A172 (cell line): ENCODE data around the gene EXOC1. TPM values are rescaled to one million over a fixed set of nuclear protein-coding genes. Genes with fewer than 3 reads are reported as not detected.
"Not testable (repeated sequence)": the region's sequence is repeated elsewhere in the genome, so short reads cannot be mapped to it uniquely, and the experiment has no call there.

ENCODE experiments used
- DNase-seq: peaks from one replicate; pipeline ENCODE4 v3.0.0-alpha.2; 2015; ENCODE audit warnings: low spot score
- total RNA-seq: library from RNA; depleted of rRNA; stranded (reverse); fragments of >200 nt; shearing (Covaris generic); gene quantifications from 2 replicates; pipeline ENCODE4 v1.2.3, GENCODE V29; 2014; rRNA removed

The EXOC1 gene, protein sequence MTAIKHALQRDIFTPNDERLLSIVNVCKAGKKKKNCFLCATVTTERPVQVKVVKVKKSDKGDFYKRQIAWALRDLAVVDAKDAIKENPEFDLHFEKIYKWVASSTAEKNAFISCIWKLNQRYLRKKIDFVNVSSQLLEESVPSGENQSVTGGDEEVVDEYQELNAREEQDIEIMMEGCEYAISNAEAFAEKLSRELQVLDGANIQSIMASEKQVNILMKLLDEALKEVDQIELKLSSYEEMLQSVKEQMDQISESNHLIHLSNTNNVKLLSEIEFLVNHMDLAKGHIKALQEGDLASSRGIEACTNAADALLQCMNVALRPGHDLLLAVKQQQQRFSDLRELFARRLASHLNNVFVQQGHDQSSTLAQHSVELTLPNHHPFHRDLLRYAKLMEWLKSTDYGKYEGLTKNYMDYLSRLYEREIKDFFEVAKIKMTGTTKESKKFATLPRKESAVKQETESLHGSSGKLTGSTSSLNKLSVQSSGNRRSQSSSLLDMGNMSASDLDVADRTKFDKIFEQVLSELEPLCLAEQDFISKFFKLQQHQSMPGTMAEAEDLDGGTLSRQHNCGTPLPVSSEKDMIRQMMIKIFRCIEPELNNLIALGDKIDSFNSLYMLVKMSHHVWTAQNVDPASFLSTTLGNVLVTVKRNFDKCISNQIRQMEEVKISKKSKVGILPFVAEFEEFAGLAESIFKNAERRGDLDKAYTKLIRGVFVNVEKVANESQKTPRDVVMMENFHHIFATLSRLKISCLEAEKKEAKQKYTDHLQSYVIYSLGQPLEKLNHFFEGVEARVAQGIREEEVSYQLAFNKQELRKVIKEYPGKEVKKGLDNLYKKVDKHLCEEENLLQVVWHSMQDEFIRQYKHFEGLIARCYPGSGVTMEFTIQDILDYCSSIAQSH
- 40.5 and 55.6 TPM in 2 replicates for total RNA-seq

DNA sequence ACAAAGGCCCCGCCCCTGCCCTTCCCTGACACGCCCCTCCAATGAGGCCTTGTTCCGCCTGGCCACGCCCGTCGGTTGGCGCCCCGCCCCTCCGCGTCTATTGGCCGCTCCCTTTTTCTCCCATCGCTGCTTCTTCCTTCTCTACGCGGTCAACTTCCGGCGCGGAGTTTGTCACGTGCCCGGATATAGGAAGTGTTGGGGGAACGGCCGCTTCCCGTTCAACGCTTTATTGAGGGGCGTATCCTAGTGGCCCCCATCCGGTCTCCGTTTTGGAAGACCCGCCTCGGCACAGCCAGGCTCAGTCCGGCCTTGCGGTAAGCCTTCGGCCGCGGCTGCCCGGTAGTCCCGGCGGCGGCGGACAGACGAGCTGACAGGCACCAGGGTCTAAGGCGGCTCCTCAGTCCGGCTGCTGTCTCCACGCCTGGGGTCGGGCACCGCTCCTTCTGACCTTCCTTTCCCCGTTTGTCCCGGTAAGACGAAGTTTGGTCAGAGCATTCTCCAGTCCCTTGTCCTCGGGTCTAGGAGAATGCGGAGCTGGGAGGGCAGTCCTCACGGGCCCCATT is at the start of gene EXOC1:
TSS of gene EXOC1 (plus strand) at position 165 of the 563 bp plus-strand sequence. CDS start 4,676 bp downstream, outside the sequence.
- peak; percentile 95 for DNase-seq

DNA sequence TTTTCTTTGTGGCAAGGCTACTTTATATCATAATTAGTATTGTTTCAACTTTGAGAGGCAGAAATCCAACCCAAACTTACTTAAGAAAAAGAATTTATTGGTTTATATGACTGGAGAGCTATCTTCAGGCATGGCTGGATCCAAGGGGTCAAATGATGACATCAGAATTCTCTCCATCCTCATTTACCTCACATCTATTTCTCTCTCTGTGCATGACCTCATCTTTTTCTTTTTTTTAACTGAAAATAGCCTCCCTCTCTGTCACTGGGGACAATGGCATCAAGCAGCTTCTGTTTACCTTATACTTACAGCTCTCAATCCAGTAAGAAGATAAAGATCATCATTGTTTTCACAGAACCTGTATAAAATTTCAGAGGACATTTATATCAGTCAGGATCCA is 45.9 kb upstream of the EXOC1 start:
- no peak for DNase-seq

DNA sequence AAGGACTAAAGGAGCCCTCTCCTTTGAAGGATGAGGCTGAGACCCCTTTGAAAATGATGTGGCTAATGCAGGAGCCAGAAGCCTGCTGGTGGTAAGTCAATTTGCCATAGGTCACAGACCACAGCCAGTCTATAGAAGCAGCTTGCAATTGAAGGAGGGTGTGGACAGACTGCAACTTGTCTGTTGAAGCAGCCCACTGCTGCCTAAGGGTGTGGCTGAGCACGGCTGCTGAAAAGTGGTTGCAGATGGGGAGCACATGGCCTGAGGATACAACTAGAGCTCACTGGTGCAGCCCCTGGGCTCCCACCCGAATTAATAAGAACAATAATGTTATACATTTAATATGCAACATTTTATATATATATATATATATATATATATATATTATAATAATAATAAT is 45.3 kb upstream of the EXOC1 start:
- DNase-seq = no peak

DNA sequence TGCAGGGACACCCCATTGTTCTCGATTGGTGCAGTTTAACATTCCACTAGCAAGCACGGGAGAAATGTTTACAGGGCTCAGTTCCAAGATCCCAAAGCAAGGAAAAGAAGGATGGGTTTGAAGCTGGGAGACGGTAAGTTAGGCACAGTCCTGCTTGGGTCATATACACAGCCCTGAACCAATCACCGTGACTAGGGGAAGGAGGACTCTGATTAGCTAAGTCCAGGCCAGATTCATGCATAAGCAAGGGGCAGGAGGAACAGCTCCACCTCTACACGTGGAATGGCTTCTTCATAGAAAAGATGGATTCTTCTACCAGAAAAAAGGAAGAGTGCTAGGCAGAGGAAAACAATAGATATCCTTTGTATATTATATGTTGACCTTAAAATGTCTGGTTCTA is 44.8 kb upstream of the EXOC1 start:
- no peak for DNase-seq

DNA sequence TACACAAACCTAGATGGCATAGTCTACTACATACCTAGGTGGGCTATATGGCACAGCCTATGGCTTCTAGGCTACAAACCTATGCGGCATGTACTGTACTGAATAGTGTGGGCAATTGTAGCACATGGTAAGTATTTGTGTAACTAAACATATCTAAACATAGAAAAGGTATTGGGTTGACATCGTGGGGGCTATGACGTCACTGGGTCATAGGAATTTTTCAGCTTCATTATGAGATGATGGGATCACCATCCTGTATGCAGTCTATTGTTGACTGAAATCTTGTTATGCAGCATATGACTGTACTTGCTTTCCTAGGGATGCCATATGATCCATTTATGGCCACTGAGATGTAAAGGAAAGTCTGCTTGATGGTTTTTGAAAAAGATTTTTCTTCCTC is 35.8 kb upstream of the EXOC1 start:
- DNase-seq = no peak

DNA sequence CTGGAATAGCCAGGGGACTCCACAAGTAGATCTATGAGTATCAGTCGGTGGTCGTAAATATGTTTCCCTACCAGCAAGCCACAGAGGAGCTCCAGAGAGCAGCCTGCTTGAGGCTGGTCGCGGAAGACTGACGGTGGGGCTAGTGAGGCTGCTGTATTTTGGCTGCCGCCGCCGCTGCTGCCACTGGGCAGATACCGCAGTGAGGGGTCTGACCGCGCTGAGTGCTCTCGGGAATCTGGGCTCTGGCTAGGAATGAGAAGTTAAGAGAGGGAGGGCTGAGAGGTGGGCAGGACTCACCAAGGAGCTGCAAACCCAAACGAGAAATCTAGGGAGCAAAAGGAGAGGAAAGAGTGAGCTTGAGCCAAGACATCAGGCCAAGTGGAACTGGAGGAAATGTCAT is 33.8 kb upstream of the EXOC1 start, which contains the start of gene EXOC1L:
TSS of gene EXOC1L (plus strand) at position 157 of the 400 bp plus-strand sequence. CDS start at position 394, 237 bp downstream.
- no peak for DNase-seq

DNA sequence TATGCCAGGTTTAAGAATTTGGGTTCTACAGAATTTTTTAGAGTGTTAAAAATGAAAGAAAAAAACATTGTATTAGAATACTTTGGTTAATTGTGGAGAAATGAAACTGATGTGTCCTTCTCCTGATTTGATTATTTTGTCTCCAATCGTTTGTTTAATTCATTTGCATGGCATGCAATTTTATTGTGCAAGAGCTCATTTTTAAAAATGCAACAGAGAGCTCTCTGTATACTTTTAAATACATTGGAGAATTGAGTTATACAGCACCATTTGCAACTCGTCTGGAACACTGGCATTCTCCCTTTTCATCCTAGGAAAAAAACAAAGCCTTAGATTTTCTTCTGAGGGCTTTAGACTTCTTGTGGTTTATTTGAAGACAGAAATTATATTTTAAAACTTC is 33.2 kb upstream of the EXOC1 start:
- no peak for DNase-seq

DNA sequence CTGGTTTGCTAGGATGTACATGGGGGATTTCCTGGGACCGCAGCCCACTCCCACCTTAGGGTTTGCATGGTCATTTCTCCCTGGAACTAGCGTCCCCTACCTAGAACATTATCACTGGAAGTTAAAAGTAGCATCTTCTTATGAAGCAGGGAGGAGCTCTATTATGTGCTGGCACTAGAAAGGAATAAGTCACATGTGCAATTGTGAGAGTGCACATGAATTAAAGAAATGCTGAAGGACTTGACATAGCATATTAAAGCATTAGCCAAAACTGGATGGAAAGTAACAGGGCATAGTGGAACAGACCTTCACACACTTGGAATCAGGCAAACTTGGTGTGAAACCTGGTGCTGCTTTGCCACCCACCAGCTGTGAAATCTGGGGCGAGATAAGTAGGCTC is 31.1 kb upstream of the EXOC1 start:
- DNase-seq = no peak

DNA sequence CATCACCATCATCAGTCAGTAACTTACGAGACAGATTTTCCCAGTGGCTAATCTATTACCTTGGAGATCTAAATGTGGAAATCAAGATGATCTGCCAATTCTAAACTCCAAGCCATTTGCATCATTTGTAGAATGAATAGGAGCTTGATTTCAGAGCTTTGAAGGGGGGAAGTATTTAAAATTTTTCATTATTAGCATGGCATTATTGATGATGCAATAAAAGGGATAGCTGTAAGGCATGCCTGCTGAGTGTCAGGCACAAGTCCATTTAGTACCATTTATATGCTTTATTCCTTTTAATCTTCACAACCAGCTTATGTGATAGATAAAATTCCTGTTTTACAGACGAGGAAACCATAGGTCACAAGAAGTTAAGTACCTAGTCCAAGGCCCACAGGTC is 28.6 kb upstream of the EXOC1 start:
- no peak for DNase-seq

DNA sequence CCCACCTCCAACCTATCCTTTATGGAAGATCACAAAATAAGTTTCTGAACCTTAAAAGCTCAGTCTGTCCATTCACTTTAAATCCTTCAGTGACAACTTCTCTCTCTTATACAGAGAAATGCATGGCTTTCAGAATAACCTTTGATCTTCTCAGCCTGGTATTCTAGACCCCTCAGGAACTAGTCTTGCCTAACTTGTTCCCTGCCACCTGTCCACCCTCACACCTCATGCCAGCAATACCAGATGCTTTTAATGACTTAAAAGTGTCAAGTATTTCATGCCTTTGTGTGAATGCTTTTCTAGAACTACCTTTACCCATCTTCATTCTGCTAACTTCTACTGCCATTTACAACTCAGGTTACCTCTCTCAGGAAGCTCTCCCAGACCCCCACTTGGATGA is 26.5 kb upstream of the EXOC1 start:
- DNase-seq = no peak

DNA sequence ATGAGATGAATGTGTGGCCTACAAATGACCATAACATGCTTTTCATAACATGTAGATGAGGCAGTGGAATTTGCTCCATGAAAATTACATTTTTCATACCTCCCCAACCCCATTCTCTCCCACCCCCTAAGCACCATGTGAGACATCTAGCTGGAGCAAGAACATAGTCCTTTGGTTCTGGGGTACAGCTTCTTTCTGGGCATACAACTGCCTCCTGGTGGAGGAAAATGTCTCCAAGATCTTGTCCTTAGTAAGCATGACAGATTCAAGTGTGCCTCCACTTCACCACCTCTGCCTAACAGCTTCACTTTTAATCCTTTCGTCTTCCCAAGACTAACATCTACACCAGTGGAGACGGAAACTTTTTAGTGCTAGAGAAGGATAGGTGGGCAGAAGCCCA is 25.9 kb upstream of the EXOC1 start:
- no peak for DNase-seq

DNA sequence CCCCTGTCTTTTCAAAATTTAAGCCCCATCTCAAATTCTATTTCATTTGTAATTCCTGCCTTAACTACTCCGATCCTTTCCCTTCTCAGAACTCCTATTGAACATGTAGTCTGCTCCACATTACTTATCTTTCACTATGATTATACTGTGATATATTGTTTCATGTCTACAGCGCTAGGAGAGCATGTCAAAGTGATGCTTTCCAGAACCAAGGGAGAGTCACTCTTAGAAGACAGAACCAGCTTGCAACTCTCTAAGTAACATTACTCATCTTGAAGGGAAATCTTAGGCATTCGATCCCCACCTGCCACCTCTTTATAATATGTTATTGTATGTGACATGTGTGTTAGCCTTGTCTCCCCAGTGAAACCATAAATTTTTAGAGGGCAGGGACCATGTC is 23.4 kb upstream of the EXOC1 start:
- no peak for DNase-seq

DNA sequence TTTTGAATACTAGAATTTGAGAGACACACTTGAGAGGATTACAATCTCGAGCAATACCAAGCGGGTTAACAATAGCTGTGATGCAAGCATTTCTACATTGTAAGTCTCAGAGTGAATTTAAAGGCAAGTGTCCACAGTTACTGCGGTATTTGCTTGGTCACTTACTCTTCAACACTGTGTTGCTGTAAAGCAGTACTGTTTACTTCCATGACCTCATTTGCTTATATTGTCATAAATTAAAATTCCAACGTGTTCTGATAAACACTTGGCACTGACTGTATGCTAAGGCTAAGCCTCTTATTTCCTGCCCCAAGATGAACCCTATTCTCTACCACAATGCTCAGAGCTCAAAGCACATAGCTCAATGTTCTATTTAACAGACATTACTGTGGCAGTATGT is 22.7 kb upstream of the EXOC1 start:
- DNase-seq = no peak

DNA sequence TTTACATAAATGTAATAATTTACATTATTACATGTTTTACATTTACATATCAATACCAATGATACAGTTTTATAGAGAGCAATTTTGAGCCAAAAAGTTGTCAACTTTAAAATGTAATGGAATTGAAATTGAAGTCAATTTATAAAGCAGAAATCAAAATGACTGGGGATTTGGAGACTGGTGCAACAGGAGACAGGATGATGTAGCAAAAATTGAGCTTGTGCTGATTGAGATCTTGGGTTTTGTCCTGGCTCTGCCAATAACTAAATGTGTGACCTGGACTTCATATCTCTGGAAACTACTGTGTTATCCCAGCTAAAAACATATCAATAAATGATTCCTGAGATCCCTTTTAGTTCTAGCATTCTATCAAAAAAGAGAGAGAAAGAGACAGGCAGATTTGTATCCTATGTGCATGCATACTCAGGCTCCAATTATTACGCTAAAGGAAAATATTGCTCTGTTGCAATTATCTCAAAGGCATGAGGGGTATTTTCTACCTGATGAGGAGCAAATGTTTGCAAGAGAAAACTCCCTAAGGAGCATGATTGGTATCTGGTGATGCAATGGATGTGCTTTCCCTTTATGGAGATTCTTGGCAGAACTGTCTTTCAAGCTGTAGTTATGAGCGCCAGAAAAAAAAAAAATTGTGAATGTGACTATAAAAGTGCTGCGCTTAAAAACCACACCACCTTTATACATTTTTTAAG is 19.2 kb upstream of the EXOC1 start:
- no peak for DNase-seq

DNA sequence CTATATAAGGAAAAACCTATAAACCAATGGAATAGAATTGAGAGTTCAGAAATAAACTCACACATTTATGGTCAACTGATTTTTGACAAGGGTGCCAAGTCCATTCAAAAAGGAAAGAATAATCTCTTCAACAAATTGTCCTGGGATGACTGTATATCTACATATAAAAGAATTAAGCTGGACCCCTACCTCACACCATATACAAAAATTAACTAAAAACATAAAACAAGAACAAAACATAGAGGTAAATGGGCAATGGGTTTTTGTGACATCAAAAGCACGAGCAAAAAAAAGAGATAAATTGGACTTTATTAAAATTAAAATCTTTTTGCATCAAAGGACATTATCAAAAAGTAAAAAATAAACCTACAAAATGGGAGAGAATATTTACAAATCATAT is 15.5 kb upstream of the EXOC1 start:
- no peak for DNase-seq

DNA sequence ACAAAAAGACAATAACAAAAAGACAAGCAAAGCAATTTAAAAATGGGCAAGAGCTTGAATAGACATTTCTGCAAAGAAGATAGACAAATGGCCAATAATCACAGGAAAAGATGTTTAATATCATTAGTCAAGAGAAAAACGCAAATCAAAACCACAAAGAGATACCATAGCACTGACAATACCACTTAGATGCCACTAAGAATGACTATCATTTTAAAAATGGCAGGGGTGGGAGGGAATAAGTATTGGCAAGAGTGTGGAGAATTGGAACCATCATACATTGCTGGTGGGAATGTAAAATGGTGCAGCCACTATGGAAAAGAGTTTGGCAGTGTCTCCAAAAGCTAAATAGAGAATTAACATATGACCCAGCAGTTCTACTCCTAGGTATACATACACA is 15.1 kb upstream of the EXOC1 start:
- no peak for DNase-seq

DNA sequence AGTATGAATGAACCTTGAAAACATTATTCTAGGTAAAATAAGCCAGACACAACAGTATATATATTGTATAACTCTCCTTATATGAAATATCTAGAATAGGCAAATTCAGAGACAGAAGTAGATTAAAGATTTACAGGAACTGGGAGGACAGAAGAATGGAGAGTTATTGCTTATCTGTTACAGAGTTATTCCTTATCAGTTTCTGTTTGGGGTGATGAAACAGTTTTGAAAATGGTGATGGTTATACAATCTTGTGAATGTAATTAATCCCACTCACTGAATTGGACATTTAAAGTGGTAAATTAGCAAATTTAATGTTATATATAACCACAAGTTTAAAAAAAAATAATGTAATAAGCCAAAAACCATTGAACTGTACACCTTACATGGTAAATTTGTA is 14.5 kb upstream of the EXOC1 start:
- no peak for DNase-seq

DNA sequence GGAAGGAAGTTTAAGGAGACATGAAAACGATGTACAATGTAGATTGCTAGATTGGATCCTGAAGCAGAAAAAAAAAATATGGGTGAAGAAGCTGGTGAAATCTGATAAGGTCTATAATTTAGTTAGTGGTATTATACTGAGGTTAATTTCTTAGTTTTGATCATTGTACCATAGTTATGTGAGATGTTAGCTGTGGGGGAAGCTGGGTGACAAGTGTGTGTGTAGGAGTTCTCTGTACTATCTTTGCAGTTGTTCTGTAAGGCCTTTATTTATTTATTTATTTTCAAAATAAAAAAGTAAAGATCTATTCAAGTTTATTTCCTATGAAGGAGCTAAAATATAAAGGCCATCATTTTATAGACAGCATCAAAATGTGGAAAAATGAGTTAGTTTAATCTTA is 12.5 kb upstream of the EXOC1 start:
- no peak for DNase-seq

DNA sequence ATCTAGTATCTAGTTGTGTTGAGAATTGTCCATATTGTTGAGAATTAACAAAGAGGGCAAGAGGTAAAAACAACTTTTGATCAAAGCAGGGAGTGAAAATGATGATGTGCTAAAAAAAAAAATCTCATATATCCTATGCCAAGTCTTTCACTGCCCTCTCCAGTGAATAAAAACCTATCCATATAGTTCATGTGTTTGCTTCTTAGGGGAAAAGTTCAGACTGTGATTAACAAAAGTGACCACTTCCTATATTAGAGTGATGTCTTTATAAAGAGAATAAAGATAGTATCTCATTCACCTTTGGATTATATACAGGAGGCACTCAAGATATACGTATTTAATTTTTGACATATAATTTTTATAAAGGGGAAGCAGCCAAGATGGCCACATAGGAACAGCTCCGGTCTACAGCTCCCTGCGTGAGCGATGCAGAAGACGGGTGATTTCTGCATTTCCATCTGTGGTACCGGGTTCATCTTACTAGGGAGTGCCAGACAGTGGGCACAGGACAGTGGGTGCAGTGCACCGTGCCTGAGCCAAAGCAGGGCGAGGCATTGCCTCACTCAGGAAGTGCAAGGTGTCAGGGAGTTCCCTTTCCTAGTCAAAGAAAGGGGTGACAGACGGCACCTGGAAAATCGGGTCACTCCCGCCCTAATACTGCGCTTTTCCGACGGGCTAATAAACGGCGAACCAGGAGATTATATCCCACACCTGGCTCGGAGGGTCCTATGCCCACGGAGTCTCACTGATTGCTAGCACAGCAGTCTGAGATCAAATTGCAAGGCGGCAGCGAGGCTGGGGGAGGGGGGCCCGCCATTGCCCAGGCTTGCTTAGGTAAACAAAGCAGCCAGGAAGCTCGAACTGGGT is 11.8 kb upstream of the EXOC1 start:
- DNase-seq = not testable (repeated sequence)

DNA sequence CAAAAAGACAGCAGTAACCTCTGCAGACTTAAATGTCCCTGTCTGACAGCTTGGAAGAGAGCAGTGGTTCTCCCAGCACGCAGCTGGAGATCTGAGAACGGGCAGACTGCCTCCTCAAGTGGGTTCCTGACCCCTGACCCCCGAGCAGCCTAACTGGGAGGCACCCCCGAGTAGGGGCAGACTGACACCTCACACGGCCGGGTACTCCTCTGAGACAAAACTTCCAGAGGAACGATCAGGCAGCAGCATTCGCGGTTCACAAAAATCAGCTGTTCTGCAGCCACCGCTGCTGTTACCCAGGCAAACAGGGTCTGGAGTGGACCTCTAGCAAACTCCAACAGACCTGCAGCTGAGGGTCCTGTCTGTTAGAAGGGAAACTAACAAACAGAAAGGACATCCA is 11.1 kb upstream of the EXOC1 start:
- DNase-seq = not testable (repeated sequence)

DNA sequence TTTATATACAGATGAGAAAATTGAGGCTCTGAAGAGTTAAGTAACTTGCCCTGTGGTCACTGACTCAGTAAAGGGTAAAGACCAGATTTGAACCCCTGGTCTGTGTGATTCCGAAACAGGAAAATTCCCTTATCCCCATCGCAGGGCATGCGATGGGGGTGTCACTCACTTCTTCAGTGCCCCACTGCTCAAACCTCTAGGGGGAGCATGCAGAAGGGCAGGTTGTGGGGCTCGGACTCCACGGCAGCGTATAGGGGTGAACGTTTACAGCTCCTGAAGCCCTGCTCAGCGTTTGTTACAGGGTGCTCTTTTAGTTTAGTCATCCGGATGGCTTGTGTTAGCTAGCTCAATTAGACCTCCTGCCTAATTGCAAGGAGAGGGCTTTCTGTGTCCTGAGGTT is 3.7 kb upstream of the EXOC1 start:
- DNase-seq = no peak
